ENCODE data around the gene GADD45A.
A peak's percentile ranks its signal among the peaks of the same experiment; 100 is the strongest.

The GADD45A gene

DNA sequence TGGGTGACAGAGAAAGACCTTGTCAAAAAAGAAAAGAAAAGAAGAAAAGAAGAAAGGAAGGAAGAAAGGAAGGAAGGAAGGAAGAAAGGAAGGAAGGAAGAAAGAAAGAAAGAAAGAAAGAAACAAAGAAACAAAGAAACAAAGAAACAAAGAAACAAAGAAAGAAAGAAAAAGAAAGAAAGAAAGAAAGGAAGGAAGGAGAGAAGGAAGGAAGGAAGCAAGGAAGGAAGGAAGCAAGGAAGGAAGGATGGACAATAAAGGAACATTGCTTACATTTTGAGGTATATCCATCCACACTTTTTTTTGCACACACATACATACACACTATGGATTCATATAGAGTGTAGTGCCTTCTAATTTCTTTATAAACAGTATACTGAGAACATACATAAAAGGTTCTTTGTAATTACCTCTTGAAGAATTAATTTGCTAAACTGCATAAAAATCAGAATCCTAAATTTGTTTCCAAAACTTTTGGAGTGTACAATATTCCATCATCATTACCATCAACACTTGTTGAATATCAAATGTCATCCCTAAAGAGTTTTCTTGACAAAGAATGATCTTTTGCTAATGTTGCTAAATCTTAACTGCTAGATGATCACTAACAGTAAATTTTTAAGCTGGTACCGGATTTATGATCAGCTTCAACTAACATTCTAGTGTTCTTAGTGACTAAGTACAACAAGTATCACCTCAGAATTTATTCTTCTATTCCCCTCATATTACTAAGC lies 11.4 kb upstream of the GADD45A start:
- H3F3A ChIP-seq (ENCODE audit: low read depth), result no peaks in the 10 kb centered on the region
- no peak overlapping the region for H3K9ac ChIP-seq (ENCODE audit: low read depth, low read length, poor library complexity, severe bottlenecking)
- H3K27me3 ChIP-seq (ENCODE audit: insufficient read depth, low read length, poor library complexity, severe bottlenecking), result peaks cover 49% of the 10 kb centered on the region
- H3K4me3 ChIP-seq (ENCODE audit: low read length, poor library complexity, severe bottlenecking), result no peak overlapping the region
- no peaks in the 10 kb centered on the region for H3K79me2 ChIP-seq (ENCODE audit: insufficient read depth, low read length)
- no peaks in the 10 kb centered on the region for H3K9me3 ChIP-seq (ENCODE audit: insufficient read depth, low read depth, low read length)
- H4K20me1 ChIP-seq (ENCODE audit: insufficient read depth, low read length, poor library complexity, severe bottlenecking), result no peaks in the 10 kb centered on the region
- no peak overlapping the region for H3K4me2 ChIP-seq (ENCODE audit: low read depth, low read length, poor library complexity, severe bottlenecking)
- no peaks in the 10 kb centered on the region for H3K36me3 ChIP-seq (ENCODE audit: insufficient read depth, low read length)
- no peak overlapping the region for H2AFZ ChIP-seq (ENCODE audit: low read length)
- H3K4me1 ChIP-seq (ENCODE audit: insufficient read depth, low read length, poor library complexity, severe bottlenecking), result peaks cover 13% of the 10 kb centered on the region
- no peak for TF ChIP-seq EZH2phosphoT487 (IDR thresholded peaks at IDR 0.05; ENCODE audit: borderline replicate concordance)
- TF ChIP-seq, protein P1, sequence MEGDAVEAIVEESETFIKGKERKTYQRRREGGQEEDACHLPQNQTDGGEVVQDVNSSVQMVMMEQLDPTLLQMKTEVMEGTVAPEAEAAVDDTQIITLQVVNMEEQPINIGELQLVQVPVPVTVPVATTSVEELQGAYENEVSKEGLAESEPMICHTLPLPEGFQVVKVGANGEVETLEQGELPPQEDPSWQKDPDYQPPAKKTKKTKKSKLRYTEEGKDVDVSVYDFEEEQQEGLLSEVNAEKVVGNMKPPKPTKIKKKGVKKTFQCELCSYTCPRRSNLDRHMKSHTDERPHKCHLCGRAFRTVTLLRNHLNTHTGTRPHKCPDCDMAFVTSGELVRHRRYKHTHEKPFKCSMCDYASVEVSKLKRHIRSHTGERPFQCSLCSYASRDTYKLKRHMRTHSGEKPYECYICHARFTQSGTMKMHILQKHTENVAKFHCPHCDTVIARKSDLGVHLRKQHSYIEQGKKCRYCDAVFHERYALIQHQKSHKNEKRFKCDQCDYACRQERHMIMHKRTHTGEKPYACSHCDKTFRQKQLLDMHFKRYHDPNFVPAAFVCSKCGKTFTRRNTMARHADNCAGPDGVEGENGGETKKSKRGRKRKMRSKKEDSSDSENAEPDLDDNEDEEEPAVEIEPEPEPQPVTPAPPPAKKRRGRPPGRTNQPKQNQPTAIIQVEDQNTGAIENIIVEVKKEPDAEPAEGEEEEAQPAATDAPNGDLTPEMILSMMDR (conservative IDR thresholded peaks at IDR 0.05; ENCODE audit: low read length), result no peak
- H3K9me2 ChIP-seq (replicated peaks; ENCODE audit: low read depth, low read length), result no peaks in the 10 kb centered on the region

DNA sequence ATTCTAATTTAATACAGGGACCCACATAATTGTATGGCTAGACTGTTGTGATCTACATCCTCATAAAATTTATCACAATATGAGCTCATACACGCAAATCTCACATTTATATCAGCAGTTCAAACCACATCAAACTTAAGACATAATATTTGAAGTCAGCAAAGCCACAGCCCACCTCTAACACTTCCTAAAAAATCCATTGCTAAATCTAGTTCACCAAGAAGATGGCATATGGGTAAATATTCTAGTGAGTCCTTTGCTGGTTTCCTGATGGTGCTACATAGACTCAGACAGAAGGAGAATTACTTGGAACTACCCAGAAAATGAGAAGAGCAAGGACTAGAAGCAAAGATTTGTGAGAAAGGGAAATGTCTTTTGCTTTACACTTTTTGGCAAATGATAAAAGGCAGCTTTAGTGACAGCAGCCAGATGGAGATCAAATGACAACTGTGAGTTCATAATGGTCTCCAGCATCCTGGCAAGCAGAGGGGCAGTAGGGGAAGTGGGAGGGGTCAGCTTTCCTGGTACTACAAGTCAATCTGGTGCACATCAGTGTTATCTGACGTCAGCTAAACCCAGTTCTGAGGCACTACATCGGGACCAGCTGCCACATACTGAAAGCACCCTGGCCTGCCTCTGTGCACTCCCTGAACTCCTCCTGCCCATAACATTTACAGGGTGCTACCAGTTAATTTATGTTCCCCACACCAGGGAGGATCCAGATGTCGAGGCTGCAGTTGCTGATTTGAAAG lies 10.6 kb upstream of the GADD45A start:
- H3K27me3 ChIP-seq (ENCODE audit: insufficient read depth, low read length, poor library complexity, severe bottlenecking), result peaks cover 43% of the 10 kb centered on the region
- H3K79me2 ChIP-seq (ENCODE audit: insufficient read depth, low read length), result no peaks in the 10 kb centered on the region
- peak overlapping the region; percentile 37 for H3K4me2 ChIP-seq (ENCODE audit: low read depth, low read length, poor library complexity, severe bottlenecking)
- no peaks in the 10 kb centered on the region for H3K36me3 ChIP-seq (ENCODE audit: insufficient read depth, low read length)
- no peaks in the 10 kb centered on the region for H4K20me1 ChIP-seq (ENCODE audit: insufficient read depth, low read length, poor library complexity, severe bottlenecking)
- H3K4me1 ChIP-seq (ENCODE audit: insufficient read depth, low read length, poor library complexity, severe bottlenecking), result peaks cover 13% of the 10 kb centered on the region
- no peak overlapping the region for H3K9ac ChIP-seq (ENCODE audit: low read depth, low read length, poor library complexity, severe bottlenecking)
- H3K9me2 ChIP-seq (replicated peaks; ENCODE audit: low read depth, low read length), result no peaks in the 10 kb centered on the region
- H3K4me3 ChIP-seq (ENCODE audit: low read length, poor library complexity, severe bottlenecking), result peak overlapping the region; percentile 11
- no peaks in the 10 kb centered on the region for H3K9me3 ChIP-seq (ENCODE audit: insufficient read depth, low read depth, low read length)
- H2AFZ ChIP-seq (ENCODE audit: low read length), result 0 out of 2 replicates have a peak overlapping the region, but pooled peaks have one; percentile 9
- TF ChIP-seq EZH2phosphoT487 (IDR thresholded peaks at IDR 0.05; ENCODE audit: borderline replicate concordance), result no peak
- TF ChIP-seq, protein P1 (conservative IDR thresholded peaks at IDR 0.05; ENCODE audit: low read length), result no peak
- H3F3A ChIP-seq (ENCODE audit: low read depth), result no peaks in the 10 kb centered on the region

DNA sequence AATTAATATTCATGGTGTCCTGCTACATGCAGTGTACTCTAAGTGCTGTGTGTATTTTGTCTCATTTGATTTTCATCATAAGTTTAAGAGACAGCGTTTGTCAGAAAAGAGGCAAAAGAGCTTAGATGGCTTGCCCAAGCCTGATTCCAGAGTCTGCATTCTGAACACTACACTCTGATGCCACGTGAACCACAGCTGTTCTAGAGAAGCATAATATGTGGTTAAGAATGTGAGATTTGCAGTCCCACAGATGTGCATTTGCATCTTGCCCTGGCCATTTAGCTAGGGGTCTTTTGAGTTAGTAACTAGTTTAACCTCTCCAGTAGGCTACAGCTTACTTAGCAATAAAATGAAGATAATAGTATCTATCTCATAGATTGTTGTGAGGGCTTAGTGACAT lies 9.2 kb upstream of the GADD45A start:
- Histone ChIP-seq H2AFZ (ENCODE audit: low read length) (no peak overlapping the region), H3K36me3 (ENCODE audit: insufficient read depth, low read length) (no peaks in the 10 kb centered on the region), H3K4me2 (ENCODE audit: low read depth, low read length, poor library complexity, severe bottlenecking) (no peak overlapping the region), H3K9me3 (ENCODE audit: insufficient read depth, low read depth, low read length) (no peaks in the 10 kb centered on the region), H3K9ac (ENCODE audit: low read depth, low read length, poor library complexity, severe bottlenecking) (no peak overlapping the region), H3F3A (ENCODE audit: low read depth) (no peaks in the 10 kb centered on the region), H3K9me2 (replicated peaks; ENCODE audit: low read depth, low read length) (no peaks in the 10 kb centered on the region), H3K4me3 (ENCODE audit: low read length, poor library complexity, severe bottlenecking) (no peak overlapping the region), H4K20me1 (ENCODE audit: insufficient read depth, low read length, poor library complexity, severe bottlenecking) (no peaks in the 10 kb centered on the region), H3K27me3 (ENCODE audit: insufficient read depth, low read length, poor library complexity, severe bottlenecking) (peaks cover 30% of the 10 kb centered on the region), H3K4me1 (ENCODE audit: insufficient read depth, low read length, poor library complexity, severe bottlenecking) (peaks cover 13% of the 10 kb centered on the region), H3K79me2 (ENCODE audit: insufficient read depth, low read length) (no peaks in the 10 kb centered on the region)
- no peak for TF ChIP-seq EZH2phosphoT487 (IDR thresholded peaks at IDR 0.05; ENCODE audit: borderline replicate concordance)
- TF ChIP-seq, protein P1 (conservative IDR thresholded peaks at IDR 0.05; ENCODE audit: low read length), result no peak
